GM12872 (cell line): Measurements from ENCODE around the gene PRKG1.

Experiments
- TF ChIP-seq, protein P1 (sequence below): IDR thresholded peaks from 3 replicates; pipeline ENCODE4 v1.5.1; 2011; ENCODE audit warnings: low read depth, mild to moderate bottlenecking, low read length, moderate library complexity; ENCODE audit not compliant: insufficient read depth

The PRKG1 gene

DNA sequence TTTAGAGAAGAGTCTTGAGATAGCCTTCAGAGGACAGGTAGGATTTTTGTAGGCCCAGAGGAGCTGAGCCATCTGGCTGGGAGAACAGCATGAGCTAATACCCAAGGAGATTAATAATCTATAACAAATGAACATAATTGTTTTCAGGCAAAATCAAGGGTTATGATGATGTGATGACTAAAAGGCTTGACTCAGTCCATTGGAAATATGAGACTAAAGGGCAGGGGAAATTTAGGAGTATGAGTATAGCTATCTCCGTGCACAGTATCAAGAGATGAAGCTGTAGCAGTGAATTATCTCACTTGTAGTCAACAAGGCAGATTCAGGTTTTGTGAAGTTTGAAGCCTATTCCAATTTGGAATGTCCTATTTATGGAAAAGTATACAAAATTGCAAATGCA lies 585.1 kb downstream of the PRKG1 start:
- TF ChIP-seq, protein P1, sequence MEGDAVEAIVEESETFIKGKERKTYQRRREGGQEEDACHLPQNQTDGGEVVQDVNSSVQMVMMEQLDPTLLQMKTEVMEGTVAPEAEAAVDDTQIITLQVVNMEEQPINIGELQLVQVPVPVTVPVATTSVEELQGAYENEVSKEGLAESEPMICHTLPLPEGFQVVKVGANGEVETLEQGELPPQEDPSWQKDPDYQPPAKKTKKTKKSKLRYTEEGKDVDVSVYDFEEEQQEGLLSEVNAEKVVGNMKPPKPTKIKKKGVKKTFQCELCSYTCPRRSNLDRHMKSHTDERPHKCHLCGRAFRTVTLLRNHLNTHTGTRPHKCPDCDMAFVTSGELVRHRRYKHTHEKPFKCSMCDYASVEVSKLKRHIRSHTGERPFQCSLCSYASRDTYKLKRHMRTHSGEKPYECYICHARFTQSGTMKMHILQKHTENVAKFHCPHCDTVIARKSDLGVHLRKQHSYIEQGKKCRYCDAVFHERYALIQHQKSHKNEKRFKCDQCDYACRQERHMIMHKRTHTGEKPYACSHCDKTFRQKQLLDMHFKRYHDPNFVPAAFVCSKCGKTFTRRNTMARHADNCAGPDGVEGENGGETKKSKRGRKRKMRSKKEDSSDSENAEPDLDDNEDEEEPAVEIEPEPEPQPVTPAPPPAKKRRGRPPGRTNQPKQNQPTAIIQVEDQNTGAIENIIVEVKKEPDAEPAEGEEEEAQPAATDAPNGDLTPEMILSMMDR = no peak

DNA sequence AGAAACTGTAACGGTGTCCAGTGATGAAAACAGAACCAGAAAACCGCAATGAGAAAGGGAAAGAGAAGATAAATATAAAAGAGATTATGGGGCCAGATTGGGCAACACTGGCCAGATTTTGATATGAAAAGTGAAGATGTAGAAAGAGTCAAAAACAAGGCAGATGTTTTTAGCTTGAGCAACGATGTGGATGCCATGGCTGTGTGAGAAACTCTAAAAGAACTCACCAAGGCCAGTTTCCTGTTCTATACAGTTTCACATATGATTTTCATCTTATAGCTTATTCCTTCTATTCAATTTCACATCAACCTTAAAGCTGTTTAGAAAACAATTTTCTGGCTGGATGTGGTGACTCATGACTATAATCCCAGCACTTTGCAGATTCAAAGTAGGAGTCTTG lies 588.8 kb downstream of the PRKG1 start:
- TF ChIP-seq, protein P1 = no peak

DNA sequence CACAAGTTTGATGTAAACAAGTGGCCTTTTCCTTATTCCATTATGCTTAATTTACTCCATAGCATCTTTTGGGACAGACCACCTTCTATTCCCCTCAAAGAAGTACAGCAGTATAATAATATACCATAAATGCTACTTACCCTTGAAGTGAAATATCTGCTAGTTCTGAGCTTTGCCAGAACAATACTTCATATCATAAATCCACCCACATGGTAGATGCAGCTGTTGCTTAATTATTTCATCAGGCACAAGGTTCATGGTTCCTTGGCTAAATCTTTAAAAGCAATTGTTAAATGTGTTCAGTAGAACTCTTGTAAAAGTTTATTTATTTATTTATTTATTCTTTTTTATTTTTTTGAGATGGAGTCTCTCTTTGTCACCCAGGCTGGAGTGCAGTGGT lies 592.2 kb downstream of the PRKG1 start:
- TF ChIP-seq, protein P1 = no peak

DNA sequence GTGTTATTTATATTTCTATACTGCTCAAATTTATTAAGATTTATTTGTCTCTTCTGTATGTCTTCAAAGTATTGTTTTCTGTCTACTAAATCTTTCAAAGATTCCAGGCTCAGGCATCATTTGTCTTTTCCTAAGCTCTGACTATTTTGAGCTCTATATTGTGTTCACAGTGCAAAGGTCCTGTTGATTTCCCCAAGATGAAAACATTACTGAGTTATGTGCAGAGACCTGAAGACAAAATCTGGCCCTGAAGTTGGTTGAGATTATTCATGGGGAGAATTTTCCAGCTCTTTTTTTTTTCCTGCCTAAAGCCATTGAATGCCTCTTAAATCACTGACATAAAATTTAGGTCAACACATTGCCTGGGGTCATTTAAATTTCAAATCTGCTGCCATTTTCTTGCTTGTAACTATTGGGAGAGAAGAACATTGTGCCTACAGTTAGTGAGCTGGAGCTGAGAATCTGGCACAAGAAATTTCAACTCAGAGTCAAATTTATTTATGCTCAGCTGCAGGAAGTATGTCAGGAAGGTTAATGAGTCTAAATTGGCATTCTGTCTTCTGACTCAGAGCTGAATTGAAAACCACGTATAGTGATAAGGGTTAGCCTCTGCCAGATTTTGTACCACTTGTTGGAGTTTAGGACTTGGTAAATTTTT lies 593.5 kb downstream of the PRKG1 start:
- TF ChIP-seq, protein P1 = no peak

DNA sequence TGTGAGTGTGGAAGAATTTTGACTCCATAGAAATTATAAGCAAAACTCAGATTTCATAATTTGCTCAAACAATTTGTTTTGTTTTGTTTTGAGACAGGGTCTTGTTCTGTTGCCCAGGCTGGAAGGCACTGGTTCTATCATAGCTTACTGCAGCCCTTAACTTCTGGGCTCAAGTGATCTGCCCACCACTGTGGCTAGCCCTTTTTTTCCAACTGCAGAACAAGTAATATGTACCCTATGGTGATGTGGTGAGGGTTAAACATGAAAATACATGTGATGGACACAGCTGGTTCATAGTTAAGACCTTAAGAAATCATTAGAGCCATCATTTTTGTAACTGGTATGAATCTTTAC lies 594.0 kb downstream of the PRKG1 start:
- TF ChIP-seq, protein P1 = no peak

DNA sequence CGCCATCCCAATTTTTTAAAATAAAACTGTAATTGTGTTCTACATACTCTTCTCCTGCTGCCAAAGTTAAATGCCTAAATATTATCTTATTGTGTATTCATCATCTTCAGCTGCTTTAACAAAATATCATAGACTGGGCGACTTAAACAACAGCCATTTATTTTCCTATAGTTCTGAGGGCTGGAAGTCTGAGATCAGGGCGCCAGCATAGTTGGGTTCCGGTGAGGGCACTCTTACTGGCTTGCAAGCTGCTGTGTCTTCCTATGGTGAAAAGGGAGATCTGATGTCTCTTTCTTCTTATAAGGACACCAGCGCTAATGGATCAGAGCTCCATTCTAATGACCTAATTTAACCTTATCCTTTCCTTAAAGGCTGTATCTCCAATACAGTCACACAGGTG lies 594.8 kb downstream of the PRKG1 start:
- TF ChIP-seq, protein P1 = no peak

DNA sequence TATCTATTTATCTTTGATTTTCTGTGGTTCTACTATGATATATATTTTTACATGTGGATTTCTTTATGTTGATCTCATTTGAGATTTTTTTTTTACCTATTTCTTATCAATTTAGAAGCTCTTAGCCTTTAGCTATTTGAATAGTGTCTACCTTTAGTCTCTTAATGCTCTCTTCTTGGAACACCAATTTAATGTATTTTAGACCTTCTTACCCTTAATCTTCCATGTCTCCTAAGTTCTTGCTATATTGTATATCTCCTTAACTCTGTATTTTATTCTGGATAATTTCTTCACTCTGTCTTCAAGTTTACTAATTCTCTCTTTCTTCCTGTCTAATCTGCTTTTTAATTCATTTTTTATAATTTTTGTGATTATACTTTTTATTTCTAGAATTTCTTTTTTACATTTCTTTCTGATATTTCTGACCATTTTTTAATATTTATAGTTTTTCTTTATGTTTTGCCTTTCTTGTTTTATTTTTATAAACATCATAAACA lies 597.8 kb downstream of the PRKG1 start:
- TF ChIP-seq, protein P1 = no peak
